Liver (tissue), 3 donors: ENCODE measurements around the gene IFITM10.

ENCODE experiments used
- EGR1 ChIP-seq, 2 donors: IDR thresholded peaks; 2 replicates each; pipeline ENCODE4 v1.6.1; 2016 to 2018; ENCODE audit warnings: antibody characterized with exemption in 2 of 2, low read depth in 2 of 2
- GABPA ChIP-seq, 2 donors: IDR thresholded peaks in 1 of 2; conservative IDR thresholded peaks in 1 of 2; 2 replicates each; pipeline ENCODE4 v1.6.1; 2016; ENCODE audit warnings: antibody characterized with exemption in 2 of 2, mild to moderate bottlenecking in 1 of 2, moderate library complexity in 1 of 2
- JUND ChIP-seq, 2 donors: IDR thresholded peaks; 2 replicates each; pipeline ENCODE4 v1.6.1; 2016; ENCODE audit warnings: antibody characterized with exemption in 2 of 2
- RAD21 ChIP-seq, 2 donors: IDR thresholded peaks; 2 replicates each; pipeline ENCODE4 v1.6.1; 2016; ENCODE audit warnings: antibody characterized with exemption in 2 of 2, mild to moderate bottlenecking in 2 of 2
- REST ChIP-seq: IDR thresholded peaks from 2 replicates; pipeline ENCODE4 v1.6.1; 2016; ENCODE audit warnings: antibody characterized with exemption, mild to moderate bottlenecking
- SP1 ChIP-seq: IDR thresholded peaks from 2 replicates; pipeline ENCODE4 v1.6.1; 2018; ENCODE audit warnings: antibody characterized with exemption, mild to moderate bottlenecking
- YY1 ChIP-seq: IDR thresholded peaks from 2 replicates; pipeline ENCODE4 v1.6.1; 2016; ENCODE audit warnings: antibody characterized with exemption, mild to moderate bottlenecking
- TF ChIP-seq, protein P1 (sequence below): fragments of 150-350 bp; IDR thresholded peaks from 2 replicates; pipeline ENCODE4 v1.5.1; 2017; ENCODE audit warnings: improper control_type of control experiment, low read depth, low read length; ENCODE audit not compliant: missing input control
- donor health status: healthy.
- donor health status: healthy.

DNA sequence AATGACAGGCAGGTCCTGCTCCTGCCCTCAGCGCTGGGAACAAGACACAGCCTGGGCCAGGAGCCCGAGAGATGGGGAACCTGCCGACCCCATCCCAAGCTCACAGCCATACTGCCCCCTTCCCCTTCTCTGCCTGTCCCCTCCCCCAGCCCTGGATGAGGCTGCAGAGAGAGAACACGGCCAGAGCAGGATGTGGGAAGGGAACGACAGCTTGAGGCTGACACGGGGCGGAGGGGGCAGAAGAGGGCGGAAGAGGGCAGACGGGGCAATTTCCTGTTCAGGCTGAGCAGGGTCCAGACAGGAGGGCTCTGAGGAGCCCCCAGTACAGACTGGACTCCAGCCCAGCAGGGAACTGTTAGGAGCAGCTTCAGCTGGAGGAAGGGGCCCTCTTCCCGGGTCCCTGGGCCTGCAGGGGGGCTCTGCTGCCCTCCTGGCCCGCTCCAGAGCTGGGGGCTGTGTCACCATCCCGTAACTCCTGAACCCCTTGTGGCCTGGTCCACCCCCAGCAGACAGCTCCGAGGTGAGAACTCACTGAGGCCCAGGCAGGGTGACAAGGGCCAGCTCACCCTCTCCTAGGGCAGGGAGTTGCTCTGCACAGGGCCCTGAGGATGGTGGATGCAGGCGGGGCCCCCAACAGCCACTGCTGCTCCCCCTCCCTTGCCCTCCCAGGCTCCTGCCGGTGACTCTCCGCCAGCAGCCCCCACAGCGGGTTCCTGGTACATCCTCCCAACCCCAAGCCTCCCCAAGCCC lies 7.6 kb upstream of the IFITM10 start:
- no peak for TF ChIP-seq REST
- TF ChIP-seq, protein P1, sequence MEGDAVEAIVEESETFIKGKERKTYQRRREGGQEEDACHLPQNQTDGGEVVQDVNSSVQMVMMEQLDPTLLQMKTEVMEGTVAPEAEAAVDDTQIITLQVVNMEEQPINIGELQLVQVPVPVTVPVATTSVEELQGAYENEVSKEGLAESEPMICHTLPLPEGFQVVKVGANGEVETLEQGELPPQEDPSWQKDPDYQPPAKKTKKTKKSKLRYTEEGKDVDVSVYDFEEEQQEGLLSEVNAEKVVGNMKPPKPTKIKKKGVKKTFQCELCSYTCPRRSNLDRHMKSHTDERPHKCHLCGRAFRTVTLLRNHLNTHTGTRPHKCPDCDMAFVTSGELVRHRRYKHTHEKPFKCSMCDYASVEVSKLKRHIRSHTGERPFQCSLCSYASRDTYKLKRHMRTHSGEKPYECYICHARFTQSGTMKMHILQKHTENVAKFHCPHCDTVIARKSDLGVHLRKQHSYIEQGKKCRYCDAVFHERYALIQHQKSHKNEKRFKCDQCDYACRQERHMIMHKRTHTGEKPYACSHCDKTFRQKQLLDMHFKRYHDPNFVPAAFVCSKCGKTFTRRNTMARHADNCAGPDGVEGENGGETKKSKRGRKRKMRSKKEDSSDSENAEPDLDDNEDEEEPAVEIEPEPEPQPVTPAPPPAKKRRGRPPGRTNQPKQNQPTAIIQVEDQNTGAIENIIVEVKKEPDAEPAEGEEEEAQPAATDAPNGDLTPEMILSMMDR: no peak
- no peak for TF ChIP-seq GABPA (IDR thresholded peaks at IDR 0.05 in 1 of 2, conservative IDR thresholded peaks at IDR 0.05 in 1 of 2)
- no peak for TF ChIP-seq SP1
- no peak for TF ChIP-seq YY1
- no peak for TF ChIP-seq JUND (IDR thresholded peaks at IDR 0.05)
- TF ChIP-seq RAD21 (IDR thresholded peaks at IDR 0.05): no peak
- no peak for TF ChIP-seq EGR1 (IDR thresholded peaks at IDR 0.05; ENCODE audit: low read depth in 2 of 2)
